ENCODE results near the gene XRRA1.

DNA sequence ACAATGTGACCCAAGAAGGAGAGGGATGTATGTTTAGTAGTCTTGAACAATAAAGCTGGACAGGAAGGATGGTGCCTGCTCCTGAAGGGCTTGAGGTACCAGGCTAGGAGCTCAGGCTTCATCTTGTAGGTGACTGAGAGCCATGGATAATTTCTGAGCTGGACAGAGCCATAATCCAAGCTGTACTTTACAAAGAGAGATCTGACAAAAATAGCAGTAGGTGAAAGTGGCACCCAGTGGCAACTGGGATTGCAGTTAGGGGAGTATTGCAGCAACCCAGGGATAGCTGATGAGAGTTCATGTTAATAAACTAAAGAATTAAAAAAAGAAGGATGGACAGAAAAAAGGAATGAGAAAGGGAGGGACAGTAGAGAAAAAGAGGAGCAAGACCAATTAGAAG lies 7.4 kb downstream of the XRRA1 start:
- TF ChIP-seq, protein P1, sequence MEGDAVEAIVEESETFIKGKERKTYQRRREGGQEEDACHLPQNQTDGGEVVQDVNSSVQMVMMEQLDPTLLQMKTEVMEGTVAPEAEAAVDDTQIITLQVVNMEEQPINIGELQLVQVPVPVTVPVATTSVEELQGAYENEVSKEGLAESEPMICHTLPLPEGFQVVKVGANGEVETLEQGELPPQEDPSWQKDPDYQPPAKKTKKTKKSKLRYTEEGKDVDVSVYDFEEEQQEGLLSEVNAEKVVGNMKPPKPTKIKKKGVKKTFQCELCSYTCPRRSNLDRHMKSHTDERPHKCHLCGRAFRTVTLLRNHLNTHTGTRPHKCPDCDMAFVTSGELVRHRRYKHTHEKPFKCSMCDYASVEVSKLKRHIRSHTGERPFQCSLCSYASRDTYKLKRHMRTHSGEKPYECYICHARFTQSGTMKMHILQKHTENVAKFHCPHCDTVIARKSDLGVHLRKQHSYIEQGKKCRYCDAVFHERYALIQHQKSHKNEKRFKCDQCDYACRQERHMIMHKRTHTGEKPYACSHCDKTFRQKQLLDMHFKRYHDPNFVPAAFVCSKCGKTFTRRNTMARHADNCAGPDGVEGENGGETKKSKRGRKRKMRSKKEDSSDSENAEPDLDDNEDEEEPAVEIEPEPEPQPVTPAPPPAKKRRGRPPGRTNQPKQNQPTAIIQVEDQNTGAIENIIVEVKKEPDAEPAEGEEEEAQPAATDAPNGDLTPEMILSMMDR (IDR thresholded peaks at IDR 0.05) = no peak
- TF ChIP-seq POLR2A (IDR thresholded peaks at IDR 0.05) = no peak

Data from heart left ventricle (tissue), 13 donors.